Ishikawa (cell line): ENCODE results near the gene POLG.

ENCODE experiments used
- CEBPB ChIP-seq: IDR thresholded peaks from 2 replicates; pipeline ENCODE4 v1.6.1; 2012
- CREB1 ChIP-seq: IDR thresholded peaks from 2 replicates; pipeline ENCODE4 v1.6.1; 2012; ENCODE audit warnings: low read depth
- EGR1 ChIP-seq: IDR thresholded peaks from 2 replicates; pipeline ENCODE4 v1.6.1; 2012
- EP300 ChIP-seq: IDR thresholded peaks from 2 replicates; pipeline ENCODE4 v1.6.1; 2012; ENCODE audit warnings: borderline replicate concordance
- FOXM1 ChIP-seq: IDR thresholded peaks from 2 replicates; pipeline ENCODE4 v1.6.1; 2012; ENCODE audit warnings: low read depth, borderline replicate concordance
- MAX ChIP-seq: IDR thresholded peaks from 2 replicates; pipeline ENCODE4 v1.6.1; 2012
- NFIC ChIP-seq: IDR thresholded peaks from 2 replicates; pipeline ENCODE4 v1.6.1; 2012
- RAD21 ChIP-seq: IDR thresholded peaks from 2 replicates; pipeline ENCODE4 v1.6.1; 2012; ENCODE audit warnings: low read depth
- TAF1 ChIP-seq: IDR thresholded peaks from 2 replicates; pipeline ENCODE4 v1.6.1; 2012; ENCODE audit warnings: low read depth, mild to moderate bottlenecking
- TCF12 ChIP-seq: IDR thresholded peaks from 2 replicates; pipeline ENCODE4 v1.6.1; 2012; ENCODE audit warnings: low read depth
- TEAD4 ChIP-seq: IDR thresholded peaks from 2 replicates; pipeline ENCODE4 v1.6.1; 2012
- YY1 ChIP-seq: IDR thresholded peaks from 2 replicates; pipeline ENCODE4 v1.6.1; 2012; ENCODE audit warnings: low read depth
- ZBTB7A ChIP-seq: IDR thresholded peaks from 2 replicates; pipeline ENCODE4 v1.6.1; 2012; ENCODE audit warnings: low read depth
- TF ChIP-seq, protein P1 (sequence below): IDR thresholded peaks from 2 replicates; pipeline ENCODE4 v1.6.1; 2012; ENCODE audit warnings: low read depth, mild to moderate bottlenecking
- TF ChIP-seq, protein P2 (sequence below): IDR thresholded peaks from 2 replicates; pipeline ENCODE4 v1.6.1; 2012

POLG gene

DNA sequence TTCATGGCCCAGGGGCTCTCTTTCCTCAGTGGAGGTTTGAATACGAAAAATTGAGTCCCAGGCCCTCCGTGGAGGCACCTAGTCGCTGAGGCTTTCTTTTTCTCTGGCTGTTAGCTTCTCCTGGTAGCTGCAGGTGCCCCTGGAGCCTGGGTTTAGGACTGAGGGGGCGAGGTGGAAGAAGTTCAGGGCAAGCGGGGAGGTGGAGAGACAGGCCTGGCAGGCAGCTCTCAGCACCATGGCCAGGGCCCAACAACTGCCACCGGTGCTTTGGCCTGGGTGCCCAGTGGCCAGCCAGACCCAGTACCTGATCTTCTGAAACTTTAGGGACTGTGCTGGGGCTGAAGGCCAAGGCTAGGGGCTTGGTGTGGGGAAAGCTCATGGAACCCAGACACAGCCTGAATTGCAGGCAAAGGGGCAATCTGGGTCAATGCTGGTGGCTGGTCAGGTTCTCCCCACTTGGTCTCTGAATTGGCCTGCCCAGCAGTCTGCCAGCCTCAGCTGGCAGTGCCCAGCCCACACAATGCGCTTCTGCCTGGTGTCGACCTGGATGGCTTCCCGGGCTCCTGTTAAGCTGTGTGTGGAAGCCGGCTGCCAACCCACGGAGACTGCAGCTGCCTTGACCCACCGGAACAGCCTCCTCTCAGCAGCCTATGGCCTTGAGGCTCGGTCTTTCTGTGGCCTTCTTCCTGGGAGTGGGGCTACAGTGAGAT is 30.3 kb upstream of the POLG start:
- TF ChIP-seq CEBPB, result no peak
- TF ChIP-seq, protein P1, sequence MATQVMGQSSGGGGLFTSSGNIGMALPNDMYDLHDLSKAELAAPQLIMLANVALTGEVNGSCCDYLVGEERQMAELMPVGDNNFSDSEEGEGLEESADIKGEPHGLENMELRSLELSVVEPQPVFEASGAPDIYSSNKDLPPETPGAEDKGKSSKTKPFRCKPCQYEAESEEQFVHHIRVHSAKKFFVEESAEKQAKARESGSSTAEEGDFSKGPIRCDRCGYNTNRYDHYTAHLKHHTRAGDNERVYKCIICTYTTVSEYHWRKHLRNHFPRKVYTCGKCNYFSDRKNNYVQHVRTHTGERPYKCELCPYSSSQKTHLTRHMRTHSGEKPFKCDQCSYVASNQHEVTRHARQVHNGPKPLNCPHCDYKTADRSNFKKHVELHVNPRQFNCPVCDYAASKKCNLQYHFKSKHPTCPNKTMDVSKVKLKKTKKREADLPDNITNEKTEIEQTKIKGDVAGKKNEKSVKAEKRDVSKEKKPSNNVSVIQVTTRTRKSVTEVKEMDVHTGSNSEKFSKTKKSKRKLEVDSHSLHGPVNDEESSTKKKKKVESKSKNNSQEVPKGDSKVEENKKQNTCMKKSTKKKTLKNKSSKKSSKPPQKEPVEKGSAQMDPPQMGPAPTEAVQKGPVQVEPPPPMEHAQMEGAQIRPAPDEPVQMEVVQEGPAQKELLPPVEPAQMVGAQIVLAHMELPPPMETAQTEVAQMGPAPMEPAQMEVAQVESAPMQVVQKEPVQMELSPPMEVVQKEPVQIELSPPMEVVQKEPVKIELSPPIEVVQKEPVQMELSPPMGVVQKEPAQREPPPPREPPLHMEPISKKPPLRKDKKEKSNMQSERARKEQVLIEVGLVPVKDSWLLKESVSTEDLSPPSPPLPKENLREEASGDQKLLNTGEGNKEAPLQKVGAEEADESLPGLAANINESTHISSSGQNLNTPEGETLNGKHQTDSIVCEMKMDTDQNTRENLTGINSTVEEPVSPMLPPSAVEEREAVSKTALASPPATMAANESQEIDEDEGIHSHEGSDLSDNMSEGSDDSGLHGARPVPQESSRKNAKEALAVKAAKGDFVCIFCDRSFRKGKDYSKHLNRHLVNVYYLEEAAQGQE, result peak; percentile 91

DNA sequence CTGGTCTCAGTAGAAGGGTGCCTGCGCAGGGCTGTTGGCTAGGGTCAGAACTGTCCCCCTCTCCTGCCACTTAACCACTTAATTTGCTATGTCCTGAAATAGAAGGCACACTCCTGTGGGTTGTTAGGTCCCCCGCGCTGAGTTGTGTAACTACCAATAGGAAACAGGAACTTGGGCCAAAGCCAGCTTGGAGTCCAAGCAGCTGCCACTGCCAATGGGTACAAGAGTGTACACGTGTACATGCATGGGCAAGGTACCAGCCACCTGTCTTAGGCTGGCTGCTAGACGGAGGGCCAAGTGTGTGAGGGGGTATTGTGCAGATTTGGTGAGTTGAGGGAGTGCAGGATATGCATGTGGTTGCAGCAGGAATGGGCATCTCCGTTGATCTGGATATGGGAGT is 29.7 kb upstream of the POLG start:
- TF ChIP-seq NFIC (no peak), YY1 (no peak), EGR1 (no peak), MAX (no peak), TEAD4 (no peak), FOXM1 (no peak), EP300 (no peak), TCF12 (no peak), CEBPB (no peak), RAD21 (no peak), ZBTB7A (no peak), CREB1 (no peak), TAF1 (no peak)
- TF ChIP-seq, protein P1, result no peak
- TF ChIP-seq, protein P2, sequence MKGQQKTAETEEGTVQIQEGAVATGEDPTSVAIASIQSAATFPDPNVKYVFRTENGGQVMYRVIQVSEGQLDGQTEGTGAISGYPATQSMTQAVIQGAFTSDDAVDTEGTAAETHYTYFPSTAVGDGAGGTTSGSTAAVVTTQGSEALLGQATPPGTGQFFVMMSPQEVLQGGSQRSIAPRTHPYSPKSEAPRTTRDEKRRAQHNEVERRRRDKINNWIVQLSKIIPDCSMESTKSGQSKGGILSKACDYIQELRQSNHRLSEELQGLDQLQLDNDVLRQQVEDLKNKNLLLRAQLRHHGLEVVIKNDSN, result no peak

- TF ChIP-seq NFIC (no peak), ZBTB7A (no peak), EP300 (no peak), EGR1 (no peak), MAX (no peak), CREB1 (no peak), CEBPB (no peak), RAD21 (no peak), YY1 (no peak), TAF1 (no peak), TEAD4 (no peak), TCF12 (no peak), FOXM1 (no peak)
- TF ChIP-seq, protein P1, result no peak
- TF ChIP-seq, protein P2, result no peak
Observed at GRCh38 chr15:89363770-89364169, 29.1 kb upstream of the POLG start.

DNA sequence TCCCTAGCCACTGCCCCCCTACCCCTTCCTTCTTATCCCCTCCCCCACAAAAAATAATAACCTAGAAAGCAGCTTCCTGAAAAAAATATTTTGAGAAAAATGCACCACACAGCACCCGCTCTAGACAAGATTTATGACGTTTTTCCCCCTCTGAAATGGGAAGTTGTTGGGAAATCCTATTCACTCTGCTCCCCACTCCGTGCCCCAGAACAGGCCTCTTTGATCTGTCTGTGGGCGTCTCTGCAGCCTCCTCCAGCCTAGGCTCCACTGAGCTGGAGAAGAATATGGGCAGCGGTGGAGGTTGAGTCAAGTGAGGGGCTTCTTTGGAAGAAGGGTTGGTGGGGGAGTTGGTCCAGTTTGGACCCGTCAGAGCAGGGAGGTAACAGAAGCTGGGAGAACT is 28.5 kb upstream of the POLG start:
- TF ChIP-seq CREB1 (no peak), MAX (no peak), EP300 (no peak), TCF12 (no peak), NFIC (no peak), CEBPB (no peak), EGR1 (no peak), TAF1 (no peak), YY1 (no peak), RAD21 (no peak), TEAD4 (no peak), ZBTB7A (no peak), FOXM1 (no peak)
- TF ChIP-seq, protein P1, result no peak
- TF ChIP-seq, protein P2, result no peak
